ENCODE results near the gene PHB1.
"Not testable (repeated sequence)": the region's sequence is repeated elsewhere in the genome, so short reads cannot be mapped to it uniquely, and the experiment has no call there.

PHB1 gene

GRCh38 chr17:49439673-49440571 is 25.2 kb upstream of the PHB1 start:
- DNase-seq (ENCODE audit: low read depth) = no peak

GRCh38 chr17:49439305-49439672 is 24.6 kb upstream of the PHB1 start:
- DNase-seq (ENCODE audit: low read depth) = no peak

- DNase-seq (ENCODE audit: low read depth) = no peak
Measured at GRCh38 chr17:49438436-49439278, 24.0 kb upstream of the PHB1 start.

- DNase-seq (ENCODE audit: low read depth) = no peak
Measured at GRCh38 chr17:49437696-49438435, 23.2 kb upstream of the PHB1 start.

GRCh38 chr17:49436174-49436573 is 21.5 kb upstream of the PHB1 start:
- DNase-seq (ENCODE audit: low read depth) = no peak

GRCh38 chr17:49435671-49436029 is 21.0 kb upstream of the PHB1 start:
- no peak for DNase-seq (ENCODE audit: low read depth)

- no peak for DNase-seq (ENCODE audit: low read depth)
Measured at GRCh38 chr17:49434821-49435670, 20.4 kb upstream of the PHB1 start.

- DNase-seq (ENCODE audit: low read depth) = no peak
Measured at GRCh38 chr17:49433000-49433694, 18.5 kb upstream of the PHB1 start.

GRCh38 chr17:49431743-49432142 is 17.1 kb upstream of the PHB1 start:
- DNase-seq (ENCODE audit: low read depth) = no peak

- DNase-seq (ENCODE audit: low read depth) = no peak
Measured at GRCh38 chr17:49425004-49425286, 10.3 kb upstream of the PHB1 start.

- not testable (repeated sequence) for DNase-seq (ENCODE audit: low read depth)
Measured at GRCh38 chr17:49424276-49425003, 9.8 kb upstream of the PHB1 start.

GRCh38 chr17:49422714-49423113 is 8.0 kb upstream of the PHB1 start:
- no peak for DNase-seq (ENCODE audit: low read depth)

GRCh38 chr17:49419761-49420160 is 5.1 kb upstream of the PHB1 start:
- DNase-seq (ENCODE audit: low read depth) = not testable (repeated sequence)

- not testable (repeated sequence) for DNase-seq (ENCODE audit: low read depth)
Measured at GRCh38 chr17:49418754-49419740, 4.4 kb upstream of the PHB1 start.

GRCh38 chr17:49414271-49414621 is 436 bp downstream of the PHB1 start:
- DNase-seq (ENCODE audit: low read depth) = no peak

GRCh38 chr17:49409066-49409465 is 5.6 kb downstream of the PHB1 start:
- no peak for DNase-seq (ENCODE audit: low read depth)

GRCh38 chr17:49407981-49408501 is 6.6 kb downstream of the PHB1 start:
- no peak for DNase-seq (ENCODE audit: low read depth)

GRCh38 chr17:49407086-49407485 is 7.6 kb downstream of the PHB1 start:
- DNase-seq (ENCODE audit: low read depth) = no peak

All from HS-27A (cell line).